WI38 (cell line): Measurements from ENCODE around the gene SLC29A3.

Experiments used
- H3K4me3 ChIP-seq: 2 replicates; pipeline ENCODE4 v1.5.1; 2011; ENCODE audit warnings: low read depth, mild to moderate bottlenecking, control low read depth, low read length
- CTCF ChIP-seq: IDR thresholded peaks from 2 replicates; pipeline ENCODE4 v1.5.1; 2012; ENCODE audit warnings: low read depth, mild to moderate bottlenecking, control low read depth, low read length

Gene SLC29A3

GRCh38 chr10:71308985-71309384, 10.1 kb upstream of the SLC29A3 start:
- H3K4me3 ChIP-seq = no peak overlapping the region
- TF ChIP-seq CTCF = no peak

GRCh38 chr10:71309919-71310318, 9.1 kb upstream of the SLC29A3 start:
- H3K4me3 ChIP-seq = no peak overlapping the region
- TF ChIP-seq CTCF = no peak

GRCh38 chr10:71312220-71312619, 6.8 kb upstream of the SLC29A3 start:
- no peak for TF ChIP-seq CTCF
- H3K4me3 ChIP-seq = no peak overlapping the region

DNA sequence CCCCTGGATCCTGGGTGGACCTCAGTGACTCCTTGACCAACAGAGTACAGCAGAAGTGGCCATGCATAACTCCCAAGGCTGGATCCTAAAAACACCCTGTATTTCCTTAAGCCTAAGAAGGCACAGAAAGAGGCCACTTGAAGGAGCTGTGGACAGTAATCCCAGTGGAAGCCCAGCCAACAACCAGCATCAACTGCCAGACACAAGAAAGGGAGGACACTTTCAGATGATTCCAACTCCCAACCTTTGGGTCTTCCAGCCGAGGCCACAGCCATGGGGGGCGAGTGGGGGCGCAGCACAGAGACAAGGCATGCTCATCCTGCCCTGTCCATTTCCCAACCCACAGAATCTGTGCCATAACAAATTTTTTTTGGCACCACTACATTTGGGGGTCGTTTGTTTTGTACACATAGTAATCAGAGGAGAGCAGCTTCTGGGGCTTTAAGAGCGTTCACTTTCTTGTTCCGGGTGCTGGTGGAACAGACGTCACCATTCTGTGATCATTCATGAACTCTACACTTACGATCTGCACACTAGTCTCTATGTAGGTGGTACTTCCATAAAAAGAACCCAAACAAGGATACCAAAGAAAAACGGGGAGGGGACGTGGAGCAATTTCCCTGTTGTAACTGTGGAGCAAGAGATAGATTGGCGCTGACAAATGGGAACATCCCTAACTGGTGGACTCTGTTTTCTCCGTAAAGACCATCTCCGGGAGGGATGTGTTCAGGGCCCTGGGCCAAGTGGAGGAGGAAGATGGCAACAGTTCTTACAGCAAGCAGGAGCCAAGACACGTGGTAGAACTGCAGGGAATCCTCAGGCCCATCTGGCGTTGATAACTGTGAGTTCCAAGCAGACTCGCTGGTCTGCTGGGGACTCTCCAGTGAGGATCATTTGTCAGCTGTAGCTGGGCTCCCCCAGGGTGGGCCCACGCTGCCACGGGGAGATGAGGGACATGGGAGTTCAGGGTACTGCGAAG, 6.0 kb upstream of the SLC29A3 start:
- TF ChIP-seq CTCF = no peak

GRCh38 chr10:71314028-71314693, 4.9 kb upstream of the SLC29A3 start:
- H3K4me3 ChIP-seq = no peak overlapping the region
- TF ChIP-seq CTCF = peak; percentile 70

More for the DNA sequence above, 6.0 kb upstream of the SLC29A3 start:
- H3K4me3 ChIP-seq = no peak overlapping the region

- H3K4me3 ChIP-seq = no peak overlapping the region
- TF ChIP-seq CTCF = no peak
These were observed 4.3 kb upstream of the SLC29A3 start for GRCh38 chr10:71314694-71315225.
